H1 (cell line): ENCODE measurements around the gene CPSF4L. TPM values are rescaled to one million over a fixed set of nuclear protein-coding genes. Genes with fewer than 3 reads are reported as not detected.

ENCODE experiments used
- CTCF ChIA-PET: fragments of 300-600 bp; sonication (Branson Sonifier 250); formaldehyde crosslinking; loops from one replicate; lab custom pipeline; 2021; ENCODE audit not compliant: partially characterized antibody; lab: Charles Lee
- POLR2A ChIA-PET: fragments of 300-600 bp; sonication (Branson Sonifier 250); formaldehyde crosslinking; loops from one replicate; lab custom pipeline; 2021; ENCODE audit warnings: inconsistent platforms; ENCODE audit not compliant: partially characterized antibody; lab: Charles Lee
- DNase-seq, 2 experiments: peaks; one replicate each; pipeline versions ENCODE4 v3.0.0 to v3.0.0-alpha.2; 2010 to 2022; ENCODE audit warnings: low spot score in 2 of 2, low read depth in 1 of 2, mixed read lengths in 1 of 2
- FAIRE-seq: peaks from 2 replicates; lab custom pipeline; 2011; peaks lifted over from hg19 to GRCh38; lab: Jason Lieb, UNC
- H2AFZ ChIP-seq: 2 replicates; pipeline ENCODE4 v1.8.1; 2012; ENCODE audit warnings: low read length, inconsistent platforms
- H2AK5ac ChIP-seq: 2 replicates; pipeline ENCODE4 v1.6.1; 2013; ENCODE audit warnings: low read depth, low read length
- H2BK120ac ChIP-seq: replicated peaks from 2 replicates; pipeline ENCODE3; 2013; ENCODE audit warnings: low read depth, low read length, inconsistent platforms
- H2BK12ac ChIP-seq: 2 replicates; pipeline ENCODE4 v1.6.1; 2013; ENCODE audit warnings: low read depth, low read length
- H2BK15ac ChIP-seq: 2 replicates; pipeline ENCODE4 v1.6.1; 2013; ENCODE audit warnings: low read length
- H2BK20ac ChIP-seq: 2 replicates; pipeline ENCODE4 v1.6.1; 2013; ENCODE audit warnings: low read length
- H2BK5ac ChIP-seq: 2 replicates; pipeline ENCODE4 v1.6.1; 2013; ENCODE audit warnings: low read depth, low read length
- H3K14ac ChIP-seq: 2 replicates; pipeline ENCODE4 v1.6.1; 2013; ENCODE audit warnings: inconsistent platforms; ENCODE audit not compliant: insufficient read length
- H3K18ac ChIP-seq: 2 replicates; pipeline ENCODE4 v1.6.1; 2013; ENCODE audit warnings: low read length; ENCODE audit errors: extremely low read depth
- H3K23ac ChIP-seq: 2 replicates; pipeline ENCODE4 v1.6.1; 2013; ENCODE audit warnings: inconsistent platforms; ENCODE audit not compliant: insufficient read length
- H3K23me2 ChIP-seq: 2 replicates; pipeline ENCODE4 v1.6.1; 2013; ENCODE audit warnings: low read depth, low read length
- H3K27ac ChIP-seq: 2 replicates; pipeline ENCODE4 v1.6.1; 2011; ENCODE audit warnings: low read depth, low read length, inconsistent platforms
- H3K27me3 ChIP-seq, 4 experiments: replicated peaks in 1 of 4; 1 replicate in 1 of 4; 2 replicates in 3 of 4; pipeline versions ENCODE4 v1.6.1 to v1.8.1; 2011 to 2013; ENCODE audit warnings: low read length in 3 of 4, mild to moderate bottlenecking in 3 of 4, inconsistent platforms in 2 of 4, mixed read lengths in 2 of 4, moderate library complexity in 1 of 4; ENCODE audit not compliant: control insufficient read depth in 3 of 4, insufficient read depth in 3 of 4; ENCODE audit errors: extremely low read depth in 1 of 4
- H3K36me3 ChIP-seq, 4 experiments: 2 replicates each; pipeline versions ENCODE4 v1.6.1 to v1.8.1; 2011 to 2013; ENCODE audit warnings: mild to moderate bottlenecking in 4 of 4, low read length in 3 of 4, moderate library complexity in 2 of 4, control low read depth in 1 of 4, inconsistent platforms in 1 of 4; ENCODE audit not compliant: insufficient read depth in 4 of 4, control insufficient read depth in 2 of 4
- H3K4ac ChIP-seq: replicated peaks from 2 replicates; pipeline ENCODE3; 2013; ENCODE audit warnings: low read length, low read depth, mixed read lengths, inconsistent platforms; ENCODE audit not compliant: insufficient read length
- H3K4me1 ChIP-seq, 4 experiments: replicated peaks in 1 of 4; 1 replicate in 1 of 4; 2 replicates in 3 of 4; pipeline versions ENCODE4 v1.6.1 to v1.8.1; 2011 to 2013; ENCODE audit warnings: low read length in 3 of 4, inconsistent platforms in 2 of 4, mixed read lengths in 1 of 4; ENCODE audit not compliant: insufficient read depth in 4 of 4, control insufficient read depth in 3 of 4
- H3K4me2 ChIP-seq, 2 experiments: 2 replicates each; pipeline versions ENCODE4 v1.6.1 to v1.8.1; 2011 to 2013; ENCODE audit warnings: low read depth in 2 of 2, low read length in 2 of 2, control low read depth in 1 of 2, inconsistent platforms in 1 of 2, mild to moderate bottlenecking in 1 of 2; ENCODE audit not compliant: insufficient read depth in 1 of 2
- H3K4me3 ChIP-seq, 4 experiments: fragments of 200-600, 300-600 bp in 1 of 4; sonication (generic), shearing (Covaris generic), sonication (Bioruptor Twin) in 1 of 4; 2 replicates each; pipeline versions ENCODE4 v1.5.1 to v1.8.1; 2011 to 2016; ENCODE audit warnings: low read length in 4 of 4, low read depth in 3 of 4, control low read depth in 2 of 4, inconsistent platforms in 2 of 4, mild to moderate bottlenecking in 2 of 4, mixed read lengths in 1 of 4, moderate library complexity in 1 of 4; ENCODE audit not compliant: insufficient read depth in 2 of 4; ENCODE audit errors: extremely low read depth in 1 of 4
- H3K56ac ChIP-seq: replicated peaks from 2 replicates; pipeline ENCODE3; 2013; ENCODE audit warnings: low read depth, mild to moderate bottlenecking, mixed read lengths, low read length, inconsistent platforms; ENCODE audit not compliant: insufficient read length
- H3K79me1 ChIP-seq: 2 replicates; pipeline ENCODE4 v1.6.1; 2013; ENCODE audit warnings: low read depth, low read length, control low read depth
- H3K79me2 ChIP-seq, 2 experiments: 2 replicates each; pipeline versions ENCODE4 v1.6.1 to v1.8.1; 2012 to 2013; ENCODE audit warnings: low read length in 2 of 2, mild to moderate bottlenecking in 2 of 2, inconsistent platforms in 1 of 2; ENCODE audit not compliant: insufficient read depth in 2 of 2, control insufficient read depth in 1 of 2
- H3K9ac ChIP-seq, 4 experiments: replicated peaks in 1 of 4; 1 replicate in 1 of 4; 2 replicates in 3 of 4; pipeline versions ENCODE4 v1.6.1 to v1.8.1; 2011 to 2013; ENCODE audit warnings: low read depth in 3 of 4, low read length in 3 of 4, control low read depth in 2 of 4, mild to moderate bottlenecking in 2 of 4, moderate library complexity in 2 of 4, inconsistent platforms in 1 of 4; ENCODE audit errors: extremely low read depth in 1 of 4
- H3K9me3 ChIP-seq, 2 experiments: 2 replicates each; pipeline versions ENCODE4 v1.6.1 to v1.8.1; 2012 to 2013; ENCODE audit warnings: mild to moderate bottlenecking in 2 of 2, moderate library complexity in 2 of 2, control low read depth in 1 of 2, inconsistent platforms in 1 of 2, low read depth in 1 of 2, low read length in 1 of 2, mixed read lengths in 1 of 2; ENCODE audit not compliant: insufficient read depth in 2 of 2
- H4K20me1 ChIP-seq, 2 experiments: replicated peaks in 1 of 2; 2 replicates each; pipeline versions ENCODE3 to v1.8.1; 2011 to 2013; ENCODE audit warnings: inconsistent platforms in 2 of 2, low read length in 2 of 2, mild to moderate bottlenecking in 1 of 2; ENCODE audit not compliant: insufficient read depth in 2 of 2, control insufficient read depth in 1 of 2
- H4K5ac ChIP-seq: 2 replicates; pipeline ENCODE4 v1.6.1; 2013; ENCODE audit warnings: low read length, low read depth, mixed read lengths, inconsistent platforms; ENCODE audit not compliant: insufficient read length
- H4K8ac ChIP-seq: 2 replicates; pipeline ENCODE4 v1.8.0; 2013; ENCODE audit warnings: mild to moderate bottlenecking, moderate library complexity, low read length, inconsistent platforms; ENCODE audit not compliant: insufficient read depth; ENCODE audit errors: extremely low read depth
- H4K91ac ChIP-seq: replicated peaks from 2 replicates; pipeline ENCODE3; 2013; ENCODE audit warnings: low read length, mixed read lengths, inconsistent platforms; ENCODE audit not compliant: insufficient read length
- SUZ12 ChIP-seq: fragments of 200-600 bp; sonication (generic); IDR thresholded peaks from 2 replicates; pipeline ENCODE4 v1.6.1; 2012; ENCODE audit warnings: mild to moderate bottlenecking, inconsistent platforms, low read length, moderate library complexity, mixed read lengths
- TCF12 ChIP-seq: IDR thresholded peaks from 2 replicates; pipeline ENCODE4 v1.6.1; 2011; ENCODE audit warnings: low read depth, mild to moderate bottlenecking, low read length
- WGBS, 2 experiments: shearing (Covaris generic) in 1 of 2; methylation state at CpG; one replicate each; pipeline versions ENCODE4 v1.1.6 to v1.1.7; 2013 to 2015; ENCODE audit warnings: low lambda C conversion rate in 2 of 2, mixed read lengths in 2 of 2, inconsistent platforms in 1 of 2, low coverage in 1 of 2, missing lambda C conversion rate in 1 of 2; ENCODE audit not compliant: insufficient replicate concordance in 2 of 2, insufficient coverage in 1 of 2, insufficient read length in 1 of 2; ENCODE audit errors: extremely low coverage in 1 of 2, missing lambda C conversion rate in 1 of 2; 5-methylcytosine and 5-hydroxymethylcytosine counted together
- polyA plus RNA-seq, 7 experiments: library from polyadenylated mRNA; depleted of rRNA in 3 of 7; stranded (reverse) in 5 of 7; unstranded in 2 of 7; fragments of >200 nt in 5 of 7; fragments of 200-250 nt in 2 of 7; gene quantifications; 1 replicate in 5 of 7; 2 replicates in 1 of 7; 4 replicates in 1 of 7; pipeline versions ENCODE4 v1.2.1 to v1.2.3, GENCODE V29; 2011 to 2013; ENCODE audit warnings: missing spikeins in 2 of 7, mixed read lengths in 2 of 7
- total RNA-seq: library from RNA; stranded (reverse); fragmentation: NEBNext Ultra II Directional; extraction: Animal tissue kit (Norgen Biotek cat#: 25700); gene quantifications from 2 replicates; pipeline ENCODE4 v1.2.1, GENCODE V29; 2021

Gene CPSF4L
- total and polyA plus RNA-seq, 2 of the 8 experiments (the other 6 are each of a cell fraction or from before 2014, with no cell fraction given) = not detected

DNA sequence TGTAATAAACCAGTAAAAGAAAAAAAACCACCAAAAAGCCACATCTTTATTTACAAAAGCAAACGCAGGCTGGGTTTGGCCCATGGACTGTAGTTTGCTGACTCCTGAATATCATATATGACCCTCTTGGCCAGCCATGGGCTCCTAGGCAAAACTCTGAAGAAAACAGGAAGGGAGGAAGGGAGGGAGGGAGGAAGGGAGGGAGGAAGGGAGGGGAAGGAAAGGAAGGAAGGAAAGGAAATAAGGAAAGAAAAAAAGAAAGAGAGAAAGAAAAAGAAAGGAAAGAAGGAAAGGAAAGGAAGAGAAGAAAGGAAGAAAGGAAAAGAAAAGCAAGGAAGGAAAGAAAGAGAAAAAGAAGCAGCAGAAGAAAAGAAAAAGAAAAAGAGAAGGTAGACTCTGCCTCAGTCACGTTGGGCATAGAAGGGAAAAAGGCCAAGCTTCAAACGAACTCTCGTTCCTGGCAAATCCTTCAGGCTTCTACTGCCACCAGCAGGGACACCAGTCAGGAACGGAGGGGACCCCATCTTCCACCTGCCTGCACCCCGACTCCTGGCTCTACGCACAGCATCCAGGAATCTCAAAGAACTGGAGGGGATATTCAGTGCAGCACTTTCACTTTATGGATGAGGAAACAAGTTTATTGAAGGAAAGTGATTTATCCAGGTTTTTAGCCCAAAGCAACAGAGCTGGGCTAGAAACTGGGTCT, 28.0 kb upstream of the CPSF4L start:
- no peak overlapping the region for H3K4me2 ChIP-seq
- H3K4me3 ChIP-seq = no peak overlapping the region
- H2AFZ ChIP-seq = no peak overlapping the region
- no peak for FAIRE-seq
- H3K56ac ChIP-seq = no peak overlapping the region
- H3K14ac ChIP-seq = no peak overlapping the region
- no peak overlapping the region for H2BK120ac ChIP-seq
- ChIA-PET POLR2A (interaction anchor here (0.8 kb wide), 1 partner anchor 9 kb away, joined by 3 read pairs; no protein-coding TSS in a partner anchor), CTCF (interaction anchor here (0.9 to 1.2 kb wide), 4 partner anchors 10 to 70 kb away, joined by 3 to 4 read pairs (median 3); no protein-coding TSS in a partner anchor)
- 0 out of 4 replicates have a peak, but pooled peaks cover 0 to 3% of the 10 kb centered on the region in 2 experiments for H3K79me2 ChIP-seq
- no peak for TF ChIP-seq TCF12
- TF ChIP-seq SUZ12 = no peak
- H2BK20ac ChIP-seq = no peak overlapping the region
- H3K4me1 ChIP-seq = peaks cover 0 to 12% (median 1%) of the 10 kb centered on the region in 4 experiments; a peak in 4 of 7 replicates
- H3K36me3 ChIP-seq = peaks cover 0 to 6% (median 2%) of the 10 kb centered on the region in 4 experiments; a peak in 2 of 8 replicates
- H4K5ac ChIP-seq = no peak overlapping the region
- no peak overlapping the region for H3K23ac ChIP-seq
- no peak overlapping the region for H2BK5ac ChIP-seq
- no peak overlapping the region for H2BK12ac ChIP-seq
- no peak overlapping the region for H3K27ac ChIP-seq
- H3K27me3 ChIP-seq = no peaks in the 10 kb centered on the region
- no peak overlapping the region for H2AK5ac ChIP-seq
- H3K9me3 ChIP-seq = no peaks in the 10 kb centered on the region
- no peak overlapping the region for H3K4ac ChIP-seq
- H3K79me1 ChIP-seq = peaks cover 16% of the 10 kb centered on the region
- no peak overlapping the region for H3K9ac ChIP-seq
- no peak overlapping the region for H4K91ac ChIP-seq
- H2BK15ac ChIP-seq = no peak overlapping the region
- 85% methylated on average over 7 of the region's 7 CpGs; no CpG with 5 or more reads in 1 of the 2 experiments for WGBS, 2 experiments
- no peaks in the 10 kb centered on the region; the same call in 1 of the 2 replicates for H3K23me2 ChIP-seq
- H4K20me1 ChIP-seq = peaks cover 4% of the 10 kb centered on the region in 2 experiments
- H4K8ac ChIP-seq = no peak overlapping the region
- no peak for DNase-seq
- H3K18ac ChIP-seq = no peak overlapping the region
